GM18870 (cell line): ENCODE measurements around the gene CPSF3.
"Not testable (repeated sequence)": the region's sequence is repeated elsewhere in the genome, so short reads cannot be mapped to it uniquely, and the experiment has no call there.

Experiments
- ATAC-seq: cut with Tn5 transposase; IDR thresholded peaks from one replicate; pipeline ENCODE4 v1.9.1; 2021; ENCODE audit warnings: moderate library complexity; ENCODE audit not compliant: unreplicated experiment

CPSF3 gene

DNA sequence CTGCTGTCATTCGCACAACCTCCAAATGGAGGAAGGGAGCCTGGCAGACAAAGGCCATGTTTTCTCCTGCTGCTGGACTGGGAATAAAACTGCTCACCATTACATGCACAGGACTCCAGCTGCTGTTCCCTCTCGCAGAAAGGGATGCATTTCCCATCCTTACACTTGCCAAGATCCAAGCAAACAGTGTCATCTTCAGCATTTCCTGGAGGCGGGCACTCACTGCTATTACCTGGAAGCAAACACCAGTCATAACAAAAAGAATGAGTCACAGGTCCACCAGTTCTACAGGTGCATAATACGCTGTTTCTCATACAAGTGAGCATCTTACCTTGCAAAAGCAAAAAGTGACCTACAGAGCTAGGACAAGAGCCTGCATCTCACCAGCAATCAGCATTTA, 73.6 kb downstream of the CPSF3 start:
- ATAC-seq: no peak

DNA sequence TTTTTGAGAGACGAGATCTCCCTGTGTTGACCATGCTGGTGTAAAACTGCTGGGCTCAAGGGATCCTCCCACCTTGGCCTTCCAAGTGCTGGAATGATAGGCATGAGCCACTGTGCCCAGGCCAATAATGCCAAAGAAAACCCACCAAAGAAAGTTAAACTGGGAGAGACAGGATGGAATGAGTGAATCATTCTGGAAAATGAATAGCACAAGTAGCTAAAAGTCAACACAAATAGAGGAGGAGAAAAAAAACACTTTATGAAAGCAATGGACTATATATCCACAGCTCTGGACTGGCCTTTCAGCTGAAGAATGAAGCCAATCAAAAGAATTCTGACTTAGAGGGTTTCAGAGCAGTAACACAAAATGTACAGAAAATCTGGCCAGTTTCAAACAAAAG, 74.8 kb downstream of the CPSF3 start:
- ATAC-seq: no peak

DNA sequence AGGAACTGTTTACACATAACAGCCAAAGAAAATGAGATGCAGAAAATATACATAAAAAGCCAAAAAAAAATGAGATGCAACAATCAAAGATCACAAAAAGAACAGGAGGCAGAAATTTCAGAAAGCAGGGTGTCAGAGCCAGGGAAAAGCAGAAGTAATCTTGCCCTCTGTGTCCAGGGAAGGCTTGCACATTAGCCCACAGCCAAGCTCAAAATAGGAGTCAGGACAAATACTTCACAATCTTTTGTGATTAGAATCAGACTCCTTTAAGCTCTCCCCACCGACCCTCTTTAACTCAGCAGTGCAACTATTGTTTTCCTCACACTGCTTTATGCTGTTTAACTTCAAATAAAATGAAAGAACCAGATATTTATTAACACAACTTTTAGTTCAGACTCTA, 85.5 kb downstream of the CPSF3 start:
- no peak for ATAC-seq

DNA sequence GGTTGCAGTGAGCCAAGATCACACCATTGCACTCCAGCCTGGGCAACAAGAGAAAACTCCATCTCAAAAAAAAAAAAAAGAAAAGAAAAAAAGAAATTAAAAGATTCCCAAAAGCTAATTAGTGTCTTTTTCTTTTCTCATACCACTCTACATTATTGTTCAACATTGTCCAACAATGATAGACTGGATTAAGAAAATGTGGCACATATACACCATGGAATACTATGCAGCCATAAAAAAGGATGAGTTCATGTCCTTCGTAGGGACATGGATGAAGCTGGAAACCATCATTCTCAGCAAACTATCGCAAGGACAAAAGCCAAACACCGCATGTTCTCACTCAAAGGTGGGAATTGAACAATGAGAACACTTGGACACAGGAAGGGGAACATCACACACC, 90.5 kb downstream of the CPSF3 start:
- not testable (repeated sequence) for ATAC-seq

DNA sequence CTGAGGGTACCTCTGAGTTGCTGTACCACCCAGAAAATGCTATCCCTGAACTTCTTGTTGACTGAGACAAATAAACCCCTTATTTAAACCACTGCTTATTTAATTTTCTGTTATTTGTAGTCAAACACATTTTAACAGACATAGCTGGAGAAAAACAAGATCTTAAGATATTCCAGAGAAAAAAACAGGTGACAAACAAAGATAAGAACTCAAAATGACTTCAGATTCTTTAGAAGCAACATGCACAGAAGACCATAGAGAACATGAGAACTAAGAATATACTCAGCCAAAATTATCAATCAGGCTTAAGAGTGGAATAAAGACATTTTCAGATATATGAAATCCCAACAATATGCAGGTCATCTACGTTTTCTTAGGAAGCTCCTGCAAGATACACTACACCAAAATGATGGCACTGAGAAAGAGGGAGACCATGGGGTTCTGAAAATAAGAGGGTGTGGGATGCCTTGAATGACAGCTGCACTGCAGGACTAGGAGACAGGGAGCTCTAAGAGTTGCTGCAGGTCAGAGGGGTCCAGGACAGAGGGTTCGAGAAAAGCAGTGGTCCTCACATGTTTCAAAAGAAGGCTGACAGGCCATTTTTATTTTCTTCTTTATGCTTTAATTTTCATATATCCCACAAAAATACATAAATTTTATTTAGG, 93.8 kb downstream of the CPSF3 start:
- no peak for ATAC-seq

DNA sequence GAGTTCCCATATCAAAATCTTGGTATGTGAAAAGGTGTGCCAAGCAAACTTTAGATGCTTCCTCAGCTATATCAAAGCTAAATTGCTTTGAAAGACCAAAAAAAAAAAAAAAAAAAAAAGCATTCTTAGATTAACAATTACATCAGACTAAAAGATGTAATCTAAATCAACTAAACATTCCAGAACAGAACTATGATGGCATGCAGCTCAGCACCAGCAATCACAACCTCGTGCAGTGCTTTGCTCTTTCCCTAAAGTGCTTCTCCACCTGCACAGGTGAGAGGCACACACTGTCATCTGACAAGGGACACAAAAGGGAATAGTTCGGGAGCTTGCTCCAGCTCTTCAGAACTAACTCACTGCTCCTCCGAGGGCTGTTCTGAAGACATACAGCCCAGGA, 94.7 kb downstream of the CPSF3 start:
- no peak for ATAC-seq

DNA sequence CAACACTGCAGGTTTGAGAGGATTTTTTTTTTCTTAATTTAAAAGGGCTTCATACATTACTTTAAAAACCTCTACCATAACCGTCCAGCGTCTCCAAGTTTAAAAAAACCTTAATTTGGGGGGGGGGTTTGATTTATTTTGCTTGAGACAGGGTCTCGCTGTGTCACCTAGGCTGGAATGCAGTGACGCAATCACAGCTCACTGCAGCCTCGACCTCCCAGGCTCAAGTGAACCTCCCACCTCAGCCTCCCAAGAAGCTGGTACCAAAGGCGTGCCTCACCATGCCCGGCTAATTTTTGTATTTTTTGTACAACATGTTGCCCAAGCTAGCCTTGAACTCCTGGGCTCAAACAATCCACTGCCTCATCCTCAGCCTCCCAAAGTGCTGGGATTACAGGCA, 95.3 kb downstream of the CPSF3 start:
- ATAC-seq: no peak

DNA sequence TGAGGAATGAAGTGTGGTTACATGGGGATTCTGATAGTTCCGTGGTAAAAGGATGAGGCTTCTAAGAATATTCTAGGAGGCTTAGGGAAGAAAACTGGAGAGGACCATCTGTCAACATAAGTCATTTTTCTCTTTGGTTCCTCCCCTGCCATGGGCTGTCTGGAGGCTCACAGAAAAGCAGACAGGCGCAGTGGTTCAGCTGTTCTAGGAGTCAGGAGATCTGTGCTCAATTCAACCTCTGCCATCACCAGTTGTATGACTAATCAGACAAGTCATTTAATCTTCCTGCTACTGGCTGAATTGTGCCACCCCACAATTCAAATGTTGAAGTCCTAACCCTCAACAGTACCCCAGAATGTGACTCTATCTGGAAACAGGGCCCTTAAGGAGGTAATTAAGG, 95.8 kb downstream of the CPSF3 start:
- no peak for ATAC-seq
